Suppressor macrophage treated with lipopolysaccharide for 4 hours (primary cell): ENCODE results near the gene SIRT1.
"Not testable (repeated sequence)": the region's sequence is repeated elsewhere in the genome, so short reads cannot be mapped to it uniquely, and the experiment has no call there.

ENCODE experiments used
- DNase-seq: peaks from one replicate; pipeline ENCODE4 v3.0.0-alpha.2; 2020

SIRT1 gene

DNA sequence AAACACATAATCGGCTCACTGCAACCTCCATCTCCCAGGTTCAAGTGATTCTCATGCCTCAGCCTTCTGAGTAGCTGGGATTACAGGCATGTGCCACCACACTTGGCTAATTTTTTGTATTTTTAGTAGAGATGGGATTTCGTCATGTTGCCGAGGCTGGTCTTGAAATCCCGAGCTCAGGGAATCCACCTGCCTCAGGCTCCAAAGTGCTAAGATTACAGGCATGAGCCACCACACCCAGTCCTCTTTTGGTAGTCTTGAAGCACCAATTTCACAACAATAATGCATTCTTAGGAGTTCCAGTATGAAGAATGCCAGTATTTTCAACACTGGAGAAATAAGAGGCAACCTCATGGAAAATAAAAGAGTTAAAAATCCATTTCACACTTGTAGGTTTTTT, 81.6 kb downstream of the SIRT1 start:
- DNase-seq = not testable (repeated sequence)
